GM21717 (cell line): Measurements from ENCODE around the gene LCP2.

Experiments used
- ATAC-seq: cut with Tn5 transposase; IDR thresholded peaks from one replicate; pipeline ENCODE4 v1.9.1; 2021; ENCODE audit warnings: mild to moderate bottlenecking, moderate library complexity; ENCODE audit not compliant: unreplicated experiment

LCP2 gene

GRCh38 chr5:170220191-170220590 is 77.4 kb downstream of the LCP2 start:
- no peak for ATAC-seq

DNA sequence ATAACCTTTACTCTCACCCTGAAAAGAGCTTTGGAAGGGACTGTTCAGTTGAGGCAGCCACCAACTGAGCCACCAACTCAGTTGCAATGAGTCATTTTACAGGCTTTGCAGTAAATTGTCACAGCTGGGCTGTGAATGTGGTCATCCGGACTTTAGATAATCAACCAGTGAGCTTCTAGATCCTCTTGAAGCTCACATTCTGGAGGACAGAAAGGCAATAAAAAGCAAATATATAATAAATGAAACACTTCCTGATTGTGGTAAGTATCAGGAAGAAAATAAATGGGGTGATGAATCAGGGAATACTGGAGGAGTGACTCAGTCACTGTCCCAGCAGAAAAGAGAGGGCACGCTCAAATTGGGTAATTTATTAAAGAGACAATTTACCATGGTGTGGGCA is 78.0 kb downstream of the LCP2 start:
- ATAC-seq: no peak

DNA sequence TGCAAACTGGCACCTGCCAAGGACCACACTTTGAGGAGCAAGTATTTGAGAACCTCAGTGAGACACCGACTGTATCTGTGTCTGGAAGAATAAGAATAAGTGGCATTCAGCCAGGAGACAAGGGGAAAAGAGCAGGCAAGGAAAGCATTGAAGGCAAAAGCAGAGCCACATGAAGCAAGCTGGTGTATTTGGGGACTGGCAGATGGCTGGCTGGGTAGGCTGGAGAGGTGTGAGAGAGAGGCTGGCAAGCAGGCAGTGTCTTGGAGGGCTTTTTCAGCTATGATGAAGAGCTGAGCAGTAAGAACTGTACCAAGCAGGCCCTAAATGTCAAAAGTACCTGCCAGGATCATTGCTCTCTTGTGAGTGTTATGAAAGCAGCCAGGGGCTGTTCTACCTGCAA is 78.9 kb downstream of the LCP2 start:
- ATAC-seq: no peak

DNA sequence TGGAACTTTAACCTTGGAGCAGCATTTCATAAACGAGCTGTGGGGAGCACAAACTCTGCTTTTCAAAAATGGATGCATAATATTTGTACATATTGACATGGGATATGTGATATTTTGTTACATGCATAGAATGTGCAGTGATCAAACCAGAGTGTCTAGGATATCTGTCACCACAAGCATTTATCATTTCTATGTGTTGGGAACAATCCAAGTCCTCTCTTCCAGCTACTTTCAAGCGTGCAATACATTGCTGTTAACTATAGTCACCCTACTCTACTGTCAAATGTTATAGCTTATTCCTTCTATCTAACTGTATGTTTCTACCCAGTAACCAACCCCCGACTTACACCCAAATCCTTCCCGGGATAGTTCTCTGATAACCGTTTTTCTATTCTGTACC is 79.7 kb downstream of the LCP2 start:
- ATAC-seq: no peak

DNA sequence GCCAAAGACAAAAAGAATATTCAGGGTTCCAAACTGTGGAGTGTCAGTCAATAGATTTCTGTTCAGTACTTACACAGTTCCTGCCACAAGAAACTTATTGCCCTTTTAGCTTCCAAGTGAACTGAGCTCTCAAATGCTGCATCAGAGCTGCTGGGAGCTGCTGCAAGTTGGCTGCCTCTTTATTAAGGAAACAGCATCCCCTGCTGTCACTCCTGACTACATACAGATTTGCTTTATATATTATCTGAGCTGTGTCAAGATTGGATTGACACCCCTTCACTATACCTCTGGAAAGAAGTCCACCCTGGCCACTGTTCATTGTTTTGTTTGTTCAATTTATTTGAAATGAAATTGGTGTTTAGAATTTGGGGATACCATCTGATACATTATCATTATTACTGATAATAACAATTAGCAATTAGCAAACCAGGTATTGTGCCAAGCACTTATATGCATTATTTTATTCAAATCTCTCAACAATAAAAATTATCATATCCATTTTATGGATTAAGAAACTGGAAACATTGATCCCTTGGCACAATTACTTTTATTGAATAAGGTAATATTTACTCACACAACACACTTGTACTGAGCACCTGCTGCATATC is 81.2 kb downstream of the LCP2 start:
- no peak for ATAC-seq

DNA sequence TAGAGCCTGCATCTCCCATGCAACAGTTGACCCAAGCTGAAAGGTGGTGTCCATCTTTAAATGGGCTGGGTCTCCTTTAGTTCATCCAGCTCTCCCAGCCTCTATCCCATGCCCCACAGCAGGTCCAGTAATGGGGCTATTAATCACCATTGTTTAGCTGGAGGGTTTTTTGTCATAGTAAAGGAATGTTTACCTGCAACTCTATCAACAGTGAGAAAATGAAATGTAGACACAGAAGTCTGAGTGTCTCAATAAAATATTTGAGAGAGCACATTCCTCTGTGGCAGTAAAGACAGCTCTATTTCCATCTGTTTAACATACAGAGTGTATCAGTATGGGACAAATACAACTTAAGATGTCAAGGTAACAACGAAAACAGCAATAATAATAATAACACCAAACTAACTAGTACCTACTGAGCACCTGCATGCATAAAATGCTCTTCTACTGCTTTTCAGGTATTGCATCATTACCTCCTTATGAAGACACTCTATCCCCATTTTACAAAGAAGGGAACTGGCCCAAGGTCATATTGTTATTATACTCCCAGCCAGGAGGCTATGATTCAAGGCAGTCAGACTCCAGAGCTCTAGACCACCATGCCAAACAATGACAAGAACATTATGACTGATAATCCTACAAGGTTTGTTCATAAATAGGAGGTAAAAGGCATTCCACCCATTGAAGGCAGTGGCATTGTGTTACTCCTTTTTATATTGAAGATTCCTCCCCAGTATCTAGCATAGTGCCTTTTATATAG is 85.8 kb downstream of the LCP2 start:
- no peak for ATAC-seq

DNA sequence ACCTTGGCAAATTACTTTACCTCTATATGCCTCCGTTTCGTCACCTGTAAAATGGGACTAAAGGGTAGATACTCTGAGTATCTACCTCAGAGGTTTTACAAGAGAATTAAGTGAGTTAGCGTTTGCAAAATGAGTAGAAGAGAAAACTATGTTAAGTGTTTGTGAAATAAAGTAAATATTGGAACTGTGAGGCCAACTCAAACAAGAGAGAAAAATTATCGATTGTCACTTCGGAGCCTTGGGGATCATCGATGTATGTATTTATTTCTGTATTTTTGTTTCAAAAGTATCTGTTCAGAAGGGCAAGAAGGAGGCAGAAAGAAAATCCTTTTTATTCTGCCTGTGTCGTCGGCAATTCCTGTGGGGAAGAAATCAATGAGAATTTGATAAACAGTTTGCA is 90.6 kb downstream of the LCP2 start:
- ATAC-seq: no peak

- ATAC-seq: no peak
Observed at GRCh38 chr5:170206216-170206615, 91.4 kb downstream of the LCP2 start.

GRCh38 chr5:170204202-170204601 is 93.4 kb downstream of the LCP2 start:
- ATAC-seq: no peak

- no peak for ATAC-seq
Observed at GRCh38 chr5:170202117-170202516, 95.5 kb downstream of the LCP2 start.

DNA sequence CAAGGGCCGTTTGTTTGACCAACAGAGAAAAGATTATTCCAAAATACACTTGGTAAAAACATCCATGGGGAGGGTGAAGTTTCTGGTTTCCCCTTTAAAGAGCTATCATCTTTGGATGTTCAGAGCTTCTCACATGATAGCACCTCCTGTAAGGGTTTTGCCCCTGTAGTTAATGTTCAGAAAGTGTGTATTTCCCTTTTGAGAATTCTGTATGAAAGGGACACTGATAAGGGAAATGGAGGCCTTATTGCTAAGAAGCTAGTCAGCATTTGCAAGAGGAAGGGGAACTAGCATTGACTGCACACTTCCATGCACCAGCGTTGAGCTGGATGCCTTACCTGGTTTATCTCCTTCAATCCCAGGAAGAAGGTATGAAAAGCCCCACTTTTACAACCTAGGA is 96.3 kb downstream of the LCP2 start:
- ATAC-seq: no peak

DNA sequence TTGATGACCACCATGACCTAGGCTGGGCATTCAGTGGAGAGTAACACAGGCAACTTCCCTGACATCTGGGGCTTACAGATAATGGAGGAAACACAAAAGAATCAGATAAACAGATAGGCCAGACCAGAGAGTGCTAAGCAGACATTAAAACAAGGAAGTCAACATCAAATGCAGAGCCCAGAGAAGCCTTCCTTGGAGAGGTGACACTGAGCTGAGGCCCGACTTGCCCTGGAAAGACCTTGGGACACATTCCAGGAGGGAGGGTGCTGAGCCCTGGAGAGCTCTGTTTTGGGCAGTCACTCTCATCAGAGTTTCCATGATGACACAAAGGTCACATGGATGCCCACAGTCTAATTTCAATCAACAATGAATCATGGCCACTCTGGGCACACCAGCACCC is 96.7 kb downstream of the LCP2 start:
- ATAC-seq: no peak
